CD4-positive, CD25-positive, alpha-beta regulatory T cell (primary cell): Measurements from ENCODE around the gene UQCRFS1. TPM values are rescaled to one million over a fixed set of nuclear protein-coding genes. Genes with fewer than 3 reads are reported as not detected.
"Not testable (repeated sequence)": the region's sequence is repeated elsewhere in the genome, so short reads cannot be mapped to it uniquely, and the experiment has no call there.

Experiments used
- ATAC-seq, 2 donors: fragments of 150-1000 bp; cut with Tn5 transposase; one replicate each; pipeline ENCODE4 v1.10.0; 2021; ENCODE audit warnings: low read depth in 2 of 2, moderate number of reproducible peaks in 2 of 2, moderate library complexity in 1 of 2
- DNase-seq, 3 donors: peaks; one replicate each; pipeline versions ENCODE4 v3.0.0 to v3.0.0-alpha.2; 2012 to 2022; ENCODE audit warnings: mixed read lengths in 1 of 3
- H3K27ac ChIP-seq: one replicate; pipeline ENCODE4 v1.7.0; 2013; ENCODE audit warnings: mild to moderate bottlenecking, low read length; ENCODE audit not compliant: insufficient read depth, poor library complexity, severe bottlenecking
- H3K27me3 ChIP-seq: one replicate; pipeline ENCODE4 v1.7.0; 2013; ENCODE audit warnings: low read length; ENCODE audit not compliant: control insufficient read depth, insufficient read depth
- H3K36me3 ChIP-seq: one replicate; pipeline ENCODE4 v1.7.0; 2013; ENCODE audit warnings: mild to moderate bottlenecking, low read length, moderate library complexity; ENCODE audit not compliant: control insufficient read depth, insufficient read depth
- H3K4me1 ChIP-seq: 2 replicates; pipeline ENCODE4 v1.7.0; 2013; ENCODE audit warnings: mild to moderate bottlenecking, low read length; ENCODE audit not compliant: insufficient read depth, control insufficient read depth, poor library complexity, severe bottlenecking
- H3K4me3 ChIP-seq: one replicate; pipeline ENCODE4 v1.7.0; 2013; ENCODE audit warnings: low read depth, mild to moderate bottlenecking, low read length, moderate library complexity
- H3K9me3 ChIP-seq, 2 experiments: 1 replicate in 1 of 2; 2 replicates in 1 of 2; pipeline ENCODE4 v1.7.0; 2013; ENCODE audit warnings: low read length in 2 of 2, mild to moderate bottlenecking in 1 of 2, moderate library complexity in 1 of 2; ENCODE audit not compliant: control insufficient read depth in 2 of 2
- H3K27ac Mint-ChIP-seq, 3 donors: one replicate each; pipeline ENCODE4 v1.8.0; 2020 to 2022; ENCODE audit warnings: mild to moderate bottlenecking in 3 of 3, mixed read lengths in 3 of 3, moderate library complexity in 2 of 3
- H3K27me3 Mint-ChIP-seq: one replicate; pipeline ENCODE4 v1.8.0; 2022; ENCODE audit warnings: mild to moderate bottlenecking, mixed read lengths
- H3K36me3 Mint-ChIP-seq: one replicate; pipeline ENCODE4 v1.8.0; 2020; ENCODE audit warnings: mixed read lengths
- H3K4me1 Mint-ChIP-seq, 4 donors: one replicate each; pipeline ENCODE4 v1.8.0; 2020 to 2022; ENCODE audit warnings: mixed read lengths in 4 of 4, mild to moderate bottlenecking in 1 of 4
- H3K4me3 Mint-ChIP-seq, 4 donors: one replicate each; pipeline ENCODE4 v1.8.0; 2020 to 2022; ENCODE audit warnings: mild to moderate bottlenecking in 4 of 4, mixed read lengths in 4 of 4, moderate library complexity in 3 of 4
- H3K9me3 Mint-ChIP-seq, 7 donors: one replicate each; pipeline ENCODE4 v1.8.0; 2020 to 2022; ENCODE audit warnings: mixed read lengths in 7 of 7, mild to moderate bottlenecking in 3 of 7, moderate library complexity in 2 of 7
- polyA plus RNA-seq, 4 donors: library from polyadenylated mRNA; unstranded; fragments of 300-500 nt; fragmentation: Illumina TruSeq; gene quantifications; one replicate each; pipeline ENCODE4 v1.2.3, GENCODE V29; 2021
- total RNA-seq: library from RNA; stranded (reverse); gene quantifications from one replicate; pipeline ENCODE4 v1.2.3, GENCODE V29; 2022

The UQCRFS1 gene
- total and polyA plus RNA-seq, 5 donors from 2014 or later: 27.2 to 108 (median 95.1) TPM

DNA sequence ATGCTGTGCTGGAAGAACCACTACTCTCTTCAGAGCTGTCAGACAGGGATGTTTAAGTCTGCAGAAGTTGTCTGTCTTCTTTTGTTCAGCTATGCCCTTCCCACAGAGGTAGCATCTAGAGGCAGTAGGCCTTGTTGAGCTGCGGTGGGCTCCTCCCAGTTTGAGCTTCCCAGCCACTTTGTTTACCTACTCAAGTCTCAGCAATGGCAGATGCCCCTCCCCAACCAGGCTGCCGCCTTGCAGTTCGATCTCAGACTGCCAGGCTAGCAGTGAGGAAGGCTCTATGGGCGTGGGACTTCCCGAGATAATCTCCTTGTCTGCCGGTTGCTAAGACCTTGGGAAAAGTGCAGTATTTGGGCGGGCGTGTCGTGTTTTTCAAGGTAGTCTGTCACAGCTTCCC lies 42.1 kb upstream of the UQCRFS1 start:
- ATAC-seq (no peak), DNase-seq (no peak)
- H3K27me3 ChIP-seq: no peaks in the 10 kb centered on the region
- no peaks in the 10 kb centered on the region for H3K36me3 ChIP-seq
- H3K9me3 ChIP-seq: no peaks in the 10 kb centered on the region
- H3K4me1 ChIP-seq: no peaks in the 10 kb centered on the region
- no peak overlapping the region for H3K4me3 ChIP-seq
- no peaks in the 10 kb centered on the region for H3K4me1 Mint-ChIP-seq
- no peak overlapping the region for H3K27ac ChIP-seq
- peaks cover 10% of the 10 kb centered on the region for H3K27me3 Mint-ChIP-seq
- no peak overlapping the region for H3K27ac Mint-ChIP-seq
- H3K4me3 Mint-ChIP-seq: no peak overlapping the region
- H3K9me3 Mint-ChIP-seq: peaks cover 0 to 3% (median 0%) of the 10 kb centered on the region in 7 donors
- H3K36me3 Mint-ChIP-seq: no peaks in the 10 kb centered on the region

DNA sequence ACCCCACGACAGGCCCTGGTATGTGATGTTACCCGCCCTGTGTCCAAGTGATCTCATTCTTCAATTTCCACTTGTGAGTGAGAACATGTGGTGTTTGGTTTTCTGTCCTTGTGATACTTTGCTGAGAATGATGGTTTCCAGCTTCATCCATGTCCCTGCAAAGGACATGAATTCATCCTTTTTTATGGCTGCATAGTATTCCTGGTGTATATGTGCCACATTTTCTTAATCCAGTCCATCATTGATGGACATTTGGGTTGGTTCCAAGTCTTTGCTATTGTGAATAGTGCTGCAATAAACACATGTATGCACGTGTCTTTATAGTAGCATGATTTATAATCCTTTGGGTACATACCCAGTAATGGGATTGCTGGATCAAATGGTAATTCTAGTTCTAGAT lies 36.8 kb upstream of the UQCRFS1 start:
- H3K9me3 Mint-ChIP-seq: not testable (repeated sequence)

DNA sequence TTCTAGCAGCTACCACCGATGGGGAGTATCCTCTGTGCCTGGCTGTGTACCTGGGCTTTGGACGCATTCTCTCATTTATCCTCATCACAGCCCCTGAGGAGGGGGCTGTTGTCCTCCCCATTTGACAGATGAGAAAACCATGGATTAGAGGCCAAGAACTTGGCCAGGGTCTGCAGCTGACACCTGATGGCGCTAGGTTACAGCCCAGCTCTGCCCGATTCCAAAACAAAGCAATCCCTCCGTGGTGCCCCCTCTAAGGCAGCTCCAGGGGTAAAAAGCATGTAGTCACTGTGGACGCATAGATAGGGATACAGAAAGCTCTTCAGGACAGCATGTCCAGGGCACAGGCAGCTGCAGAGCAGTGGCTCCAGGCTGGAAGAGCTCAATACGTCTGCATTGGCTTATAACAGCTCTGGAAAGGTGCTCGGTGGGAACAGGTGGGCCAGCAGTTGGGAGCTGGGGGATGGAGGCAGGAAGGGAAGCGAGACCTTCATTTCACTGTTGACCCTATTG lies 35.4 kb upstream of the UQCRFS1 start:
- peaks cover 12% of the 10 kb centered on the region for H3K27me3 Mint-ChIP-seq
- no peak for DNase-seq

More for the DNA sequence above, 36.8 kb upstream of the UQCRFS1 start:
- not testable (repeated sequence) for H3K4me3 ChIP-seq, H3K27ac ChIP-seq, H3K4me3 Mint-ChIP-seq, H3K36me3 ChIP-seq, H3K4me1 Mint-ChIP-seq, H3K9me3 ChIP-seq, H3K27me3 ChIP-seq, H3K4me1 ChIP-seq, DNase-seq, ATAC-seq, H3K27me3 Mint-ChIP-seq, H3K36me3 Mint-ChIP-seq
- peak overlapping the region in 1 of 3 donors; percentile 69 for H3K27ac Mint-ChIP-seq

DNA sequence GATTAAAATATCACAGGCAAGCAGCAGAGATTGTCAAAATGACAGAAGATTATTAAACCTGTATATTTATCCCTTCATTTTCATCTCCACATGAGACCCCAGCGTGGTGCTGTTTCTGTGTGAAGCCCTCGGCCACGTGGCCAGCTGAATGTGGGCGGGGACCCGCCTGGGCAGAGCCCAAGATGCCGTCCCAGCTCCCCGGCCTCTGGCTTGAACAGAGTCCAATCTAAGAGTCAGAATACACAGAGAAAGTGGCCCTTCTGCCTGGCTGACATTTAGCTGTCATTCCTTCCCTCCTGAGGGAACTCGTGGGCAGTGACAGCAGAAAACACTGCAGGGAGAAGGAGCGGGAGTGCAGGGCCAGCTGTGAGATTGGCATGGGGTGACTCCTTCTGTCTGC lies 34.9 kb upstream of the UQCRFS1 start:
- no peak overlapping the region for H3K27ac ChIP-seq
- Mint-ChIP-seq H3K27me3 (peaks cover 9% of the 10 kb centered on the region), H3K4me3 (no peak overlapping the region), H3K36me3 (no peaks in the 10 kb centered on the region), H3K9me3 (peaks cover 0 to 5% (median 0%) of the 10 kb centered on the region in 7 donors), H3K4me1 (no peaks in the 10 kb centered on the region), H3K27ac (no peak overlapping the region)
- H3K36me3 ChIP-seq: no peaks in the 10 kb centered on the region
- DNase-seq: no peak
- H3K27me3 ChIP-seq: peaks cover 2% of the 10 kb centered on the region
- no peaks in the 10 kb centered on the region for H3K4me1 ChIP-seq
- no peak for ATAC-seq
- H3K9me3 ChIP-seq: no peaks in the 10 kb centered on the region
- H3K4me3 ChIP-seq: no peak overlapping the region

More for the DNA sequence above, 35.4 kb upstream of the UQCRFS1 start:
- no peak overlapping the region for H3K27ac ChIP-seq
- H3K27ac Mint-ChIP-seq: no peak overlapping the region
- no peak overlapping the region for H3K4me3 ChIP-seq
- H3K9me3 ChIP-seq: no peaks in the 10 kb centered on the region
- no peak overlapping the region for H3K4me3 Mint-ChIP-seq
- H3K4me1 Mint-ChIP-seq: no peaks in the 10 kb centered on the region
- H3K27me3 ChIP-seq: peaks cover 2% of the 10 kb centered on the region
- no peak for ATAC-seq
- H3K36me3 Mint-ChIP-seq: no peaks in the 10 kb centered on the region
- peaks cover 0 to 5% (median 0%) of the 10 kb centered on the region in 7 donors for H3K9me3 Mint-ChIP-seq
- H3K36me3 ChIP-seq: no peaks in the 10 kb centered on the region
- no peaks in the 10 kb centered on the region for H3K4me1 ChIP-seq

DNA sequence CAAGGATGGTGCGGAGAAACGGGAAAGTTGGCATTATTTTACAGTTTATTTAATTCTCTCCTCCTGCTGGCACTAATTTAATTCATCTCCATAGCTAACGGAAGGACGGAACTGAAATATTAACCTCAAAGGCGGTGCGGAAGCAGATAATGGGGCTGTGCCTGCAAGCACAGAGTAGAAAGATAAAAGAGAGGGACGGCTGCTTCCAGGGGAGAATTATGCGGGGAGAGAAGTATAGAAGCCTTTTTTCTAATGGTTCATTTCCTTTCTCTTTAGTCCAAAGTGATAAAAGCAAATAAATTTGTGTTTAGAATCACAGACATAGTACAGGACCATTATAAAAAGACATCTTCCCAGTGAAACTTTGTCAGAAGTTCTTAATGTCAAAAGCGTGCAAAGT lies 34.5 kb upstream of the UQCRFS1 start:
- Mint-ChIP-seq H3K27ac (no peak overlapping the region), H3K9me3 (peaks cover 0 to 5% (median 0%) of the 10 kb centered on the region in 7 donors), H3K27me3 (peaks cover 8% of the 10 kb centered on the region), H3K4me3 (no peak overlapping the region), H3K36me3 (no peaks in the 10 kb centered on the region), H3K4me1 (no peaks in the 10 kb centered on the region)
- no peaks in the 10 kb centered on the region for H3K4me1 ChIP-seq
- peaks cover 2% of the 10 kb centered on the region for H3K27me3 ChIP-seq
- H3K9me3 ChIP-seq: no peaks in the 10 kb centered on the region
- ATAC-seq (no peak), DNase-seq (no peak)
- no peaks in the 10 kb centered on the region for H3K36me3 ChIP-seq
- no peak overlapping the region for H3K4me3 ChIP-seq
- H3K27ac ChIP-seq: no peak overlapping the region

DNA sequence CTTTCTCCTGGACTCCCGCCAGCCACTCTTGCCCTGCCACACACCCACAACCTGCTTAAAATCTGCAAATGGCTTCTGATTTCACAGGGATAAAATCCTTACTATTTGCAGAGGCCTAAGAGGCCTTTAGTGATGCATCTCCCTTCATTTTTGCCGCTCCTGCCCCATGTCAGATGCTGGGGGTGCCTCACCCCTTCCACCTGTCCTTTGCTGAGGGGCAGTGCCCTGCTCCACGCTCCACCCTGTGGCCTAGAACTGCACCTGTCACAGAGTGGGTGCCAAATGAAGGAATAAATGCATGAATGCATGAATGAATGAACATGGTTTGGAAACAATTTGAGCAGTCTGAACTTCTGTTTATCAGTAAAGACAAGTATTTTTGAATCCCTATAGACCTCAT lies 34.1 kb upstream of the UQCRFS1 start:
- no peaks in the 10 kb centered on the region for H3K36me3 Mint-ChIP-seq
- H3K4me1 Mint-ChIP-seq: no peaks in the 10 kb centered on the region
- no peaks in the 10 kb centered on the region for H3K4me1 ChIP-seq
- peaks cover 2% of the 10 kb centered on the region for H3K27me3 ChIP-seq
- H3K9me3 ChIP-seq: no peaks in the 10 kb centered on the region
- no peak for ATAC-seq
- no peak for DNase-seq
- peaks cover 8% of the 10 kb centered on the region for H3K27me3 Mint-ChIP-seq
- H3K9me3 Mint-ChIP-seq: peaks cover 0 to 5% (median 0%) of the 10 kb centered on the region in 7 donors
- H3K27ac ChIP-seq: no peak overlapping the region
- H3K36me3 ChIP-seq: no peaks in the 10 kb centered on the region
- H3K27ac Mint-ChIP-seq: no peak overlapping the region
- no peak overlapping the region for H3K4me3 ChIP-seq
- H3K4me3 Mint-ChIP-seq: no peak overlapping the region

DNA sequence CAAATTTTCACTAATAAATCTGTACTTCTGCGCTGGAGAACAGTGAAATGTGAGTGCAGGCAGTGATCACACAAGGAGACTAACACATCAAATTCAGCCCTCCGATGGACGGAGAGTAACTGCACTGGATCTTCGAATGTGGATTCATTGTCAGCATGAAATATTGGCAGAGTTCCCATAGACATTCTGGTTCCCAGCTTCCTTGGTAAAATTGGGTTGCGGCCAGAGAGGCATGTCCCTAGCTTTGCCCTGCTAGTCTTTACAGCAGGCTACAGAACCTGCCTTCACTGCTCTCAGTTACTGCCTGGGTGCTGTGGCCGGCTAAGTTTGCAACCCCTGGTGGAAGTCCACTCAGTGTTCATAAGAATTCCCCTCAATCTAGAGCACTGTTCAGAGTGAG lies 32.3 kb upstream of the UQCRFS1 start:
- Histone ChIP-seq H3K4me1 (no peaks in the 10 kb centered on the region), H3K4me3 (no peak overlapping the region), H3K27ac (no peak overlapping the region), H3K9me3 (no peaks in the 10 kb centered on the region), H3K27me3 (peaks cover 4% of the 10 kb centered on the region), H3K36me3 (no peaks in the 10 kb centered on the region)
- DNase-seq: no peak
- Mint-ChIP-seq H3K36me3 (no peaks in the 10 kb centered on the region), H3K9me3 (peaks cover 0 to 6% (median 0%) of the 10 kb centered on the region in 7 donors), H3K27ac (no peak overlapping the region), H3K4me1 (no peaks in the 10 kb centered on the region), H3K27me3 (peaks cover 15% of the 10 kb centered on the region), H3K4me3 (no peak overlapping the region)
- no peak for ATAC-seq

DNA sequence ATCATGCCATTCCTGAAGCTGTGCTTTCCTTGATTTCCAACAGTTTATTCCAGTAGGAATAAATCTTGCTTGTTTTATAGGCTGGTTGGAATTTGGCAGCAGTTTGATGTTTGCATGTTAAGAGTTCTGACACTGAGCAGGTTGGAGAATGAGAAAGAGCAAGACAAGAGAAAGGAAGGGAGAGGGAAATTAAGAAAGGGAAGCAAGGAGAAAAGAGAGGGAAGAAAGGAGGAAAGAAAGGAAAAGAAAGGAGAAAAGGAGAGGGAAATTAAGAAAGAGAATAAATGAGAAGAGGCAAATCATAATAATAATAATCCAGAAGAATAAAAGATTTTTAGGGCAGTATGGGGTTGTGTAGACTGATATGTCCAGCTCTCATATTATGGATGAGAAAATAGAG lies 28.4 kb upstream of the UQCRFS1 start:
- ATAC-seq (no peak), DNase-seq (no peak)
- no peak overlapping the region for H3K4me3 ChIP-seq
- H3K27ac Mint-ChIP-seq: no peak overlapping the region
- H3K9me3 Mint-ChIP-seq: peaks cover 0 to 5% (median 0%) of the 10 kb centered on the region in 7 donors
- H3K9me3 ChIP-seq: peaks cover under 1 to 3% of the 10 kb centered on the region in 2 experiments
- no peaks in the 10 kb centered on the region for H3K4me1 Mint-ChIP-seq
- H3K27me3 ChIP-seq: peaks cover 4% of the 10 kb centered on the region
- H3K36me3 Mint-ChIP-seq: no peaks in the 10 kb centered on the region
- no peaks in the 10 kb centered on the region for H3K4me1 ChIP-seq
- H3K36me3 ChIP-seq: no peaks in the 10 kb centered on the region
- no peak overlapping the region for H3K27ac ChIP-seq
- peaks cover 12% of the 10 kb centered on the region for H3K27me3 Mint-ChIP-seq
- H3K4me3 Mint-ChIP-seq: no peak overlapping the region
